Mammary epithelial cell (primary cell): ENCODE measurements around the gene TMLHE.

Source experiments
- EZH2 ChIP-seq: IDR thresholded peaks from 2 replicates; pipeline ENCODE4 v1.6.1; 2012; ENCODE audit warnings: low read length, inconsistent platforms, borderline replicate concordance
- TF ChIP-seq, protein P1 (sequence below), 2 donors: IDR thresholded peaks in 1 of 2; conservative IDR thresholded peaks in 1 of 2; 2 replicates each; pipeline ENCODE4 v1.5.1; 2011 to 2012; ENCODE audit warnings: inconsistent platforms in 2 of 2, low read length in 2 of 2, mild to moderate bottlenecking in 2 of 2, control low read depth in 1 of 2, low read depth in 1 of 2; ENCODE audit not compliant: insufficient read depth in 1 of 2; ENCODE audit errors: extremely low read depth in 1 of 2

DNA sequence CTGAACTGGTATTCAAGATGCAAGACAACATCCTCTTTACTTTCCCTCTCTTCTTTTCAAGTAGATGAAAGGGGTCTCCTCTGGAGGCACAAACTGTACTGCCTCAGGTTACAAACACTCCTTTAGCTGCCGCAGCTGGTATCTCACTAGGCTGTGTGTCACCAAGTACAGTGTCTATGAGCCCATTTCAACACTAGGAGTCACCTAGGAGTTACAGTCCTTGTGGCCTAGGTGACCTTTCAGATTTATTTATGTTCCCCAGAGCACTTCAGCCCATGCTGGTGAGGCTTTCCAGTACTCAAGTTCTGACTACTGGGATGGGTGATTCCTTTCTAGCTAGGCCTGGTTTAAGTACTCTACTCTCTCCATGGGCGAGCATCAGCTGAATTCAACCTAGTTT lies 32.4 kb upstream of the TMLHE start:
- TF ChIP-seq, protein P1, sequence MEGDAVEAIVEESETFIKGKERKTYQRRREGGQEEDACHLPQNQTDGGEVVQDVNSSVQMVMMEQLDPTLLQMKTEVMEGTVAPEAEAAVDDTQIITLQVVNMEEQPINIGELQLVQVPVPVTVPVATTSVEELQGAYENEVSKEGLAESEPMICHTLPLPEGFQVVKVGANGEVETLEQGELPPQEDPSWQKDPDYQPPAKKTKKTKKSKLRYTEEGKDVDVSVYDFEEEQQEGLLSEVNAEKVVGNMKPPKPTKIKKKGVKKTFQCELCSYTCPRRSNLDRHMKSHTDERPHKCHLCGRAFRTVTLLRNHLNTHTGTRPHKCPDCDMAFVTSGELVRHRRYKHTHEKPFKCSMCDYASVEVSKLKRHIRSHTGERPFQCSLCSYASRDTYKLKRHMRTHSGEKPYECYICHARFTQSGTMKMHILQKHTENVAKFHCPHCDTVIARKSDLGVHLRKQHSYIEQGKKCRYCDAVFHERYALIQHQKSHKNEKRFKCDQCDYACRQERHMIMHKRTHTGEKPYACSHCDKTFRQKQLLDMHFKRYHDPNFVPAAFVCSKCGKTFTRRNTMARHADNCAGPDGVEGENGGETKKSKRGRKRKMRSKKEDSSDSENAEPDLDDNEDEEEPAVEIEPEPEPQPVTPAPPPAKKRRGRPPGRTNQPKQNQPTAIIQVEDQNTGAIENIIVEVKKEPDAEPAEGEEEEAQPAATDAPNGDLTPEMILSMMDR (conservative IDR thresholded peaks at IDR 0.05 in 1 of 2, IDR thresholded peaks at IDR 0.05 in 1 of 2; ENCODE audit: extremely low read depth in 1 of 2, insufficient read depth in 1 of 2, low read depth in 1 of 2, low read length in 2 of 2), result no peak
- TF ChIP-seq EZH2, result no peak
